Thoracic aorta (tissue), 2 donors: ENCODE measurements around the gene SNX11. TPM values are rescaled to one million over a fixed set of nuclear protein-coding genes. Genes with fewer than 3 reads are reported as not detected.

Source experiments
- ATAC-seq: fragments of 150-250 bp; one replicate; pipeline ENCODE4 v1.8.0; 2017; ENCODE audit warnings: low read depth; ENCODE audit not compliant: insufficient number of reproducible peaks, low FRiP score
- DNase-seq: peaks from one replicate; pipeline ENCODE4 v3.0.0-alpha.2; 2020; ENCODE audit warnings: low spot score
- H3K27ac ChIP-seq, 2 donors: fragments of 200-600 bp; sonication (generic); 1 replicate in 1 of 2; 2 replicates in 1 of 2; pipeline ENCODE4 v1.5.1; 2016; ENCODE audit warnings: mild to moderate bottlenecking in 2 of 2, moderate library complexity in 2 of 2
- H3K27me3 ChIP-seq: fragments of 200-600 bp; sonication (generic); replicated peaks from 2 replicates; pipeline ENCODE4 v1.6.0; 2016; ENCODE audit warnings: mild to moderate bottlenecking; ENCODE audit not compliant: insufficient read depth
- H3K36me3 ChIP-seq: fragments of 200-600 bp; sonication (generic); one replicate; pipeline ENCODE4 v1.5.1; 2016
- H3K4me1 ChIP-seq, 2 donors: fragments of 200-600 bp; sonication (generic); 1 replicate in 1 of 2; 2 replicates in 1 of 2; pipeline versions ENCODE4 v1.5.1 to v1.6.0; 2016; ENCODE audit warnings: low read depth in 2 of 2, mild to moderate bottlenecking in 1 of 2; ENCODE audit not compliant: control insufficient read depth in 1 of 2
- H3K4me3 ChIP-seq: fragments of 200-600 bp; sonication (generic); 2 replicates; pipeline ENCODE4 v1.5.1; 2016; ENCODE audit warnings: mild to moderate bottlenecking
- H3K9me3 ChIP-seq: fragments of 200-600 bp; sonication (generic); 2 replicates; pipeline ENCODE4 v1.5.1; 2016
- total RNA-seq, 2 donors: library from RNA; depleted of rRNA; stranded (reverse); fragments of >200 nt; gene quantifications; one replicate each; pipeline versions ENCODE4 v1.1.0 to v1.2.3, GENCODE V29; 2016
- TF ChIP-seq, protein P1 (sequence below): fragments of 200-600 bp; sonication (generic); IDR thresholded peaks from one replicate; pipeline ENCODE4 v1.5.1; 2019; ENCODE audit warnings: antibody characterized with exemption

SNX11 gene
- total RNA-seq, 2 donors from 2014 or later, result 12.0 to 15.4 TPM

DNA sequence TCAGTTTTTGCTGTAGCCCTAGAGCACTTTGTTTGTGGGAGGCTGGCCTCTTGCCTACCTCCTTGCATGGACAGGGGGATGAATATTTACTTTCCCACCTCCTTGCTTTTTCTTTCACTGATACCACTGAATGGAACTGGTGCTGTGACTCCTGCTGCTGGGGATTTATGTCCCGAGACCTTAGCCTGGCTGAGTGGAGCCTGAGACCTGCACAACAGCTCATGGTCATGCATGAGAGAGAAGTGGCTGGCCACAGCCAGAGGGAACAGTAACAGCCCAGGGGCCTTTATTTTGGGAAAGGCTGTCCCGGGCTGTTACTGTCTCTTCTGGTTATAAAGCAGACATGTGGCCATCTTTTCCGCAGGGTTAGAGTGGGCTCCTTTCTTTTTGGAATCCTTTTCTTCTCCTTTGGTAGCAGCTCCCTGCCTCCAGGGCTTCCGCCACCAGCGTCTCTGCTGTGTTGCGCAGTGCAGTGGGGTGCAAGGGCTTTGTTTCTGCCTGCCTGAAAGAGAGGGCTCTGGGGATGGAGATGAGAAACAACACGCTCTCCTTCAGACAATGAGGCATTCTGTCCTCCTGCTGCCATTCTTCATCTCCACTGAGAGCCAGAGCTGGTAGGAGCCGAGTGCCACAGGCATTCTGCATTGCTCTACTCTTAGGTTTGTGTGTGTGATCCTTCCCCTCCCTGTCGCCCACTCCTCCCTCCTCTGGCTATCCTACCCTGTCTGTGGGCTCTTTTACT is 14.5 kb downstream of the SNX11 start:
- TF ChIP-seq, protein P1, sequence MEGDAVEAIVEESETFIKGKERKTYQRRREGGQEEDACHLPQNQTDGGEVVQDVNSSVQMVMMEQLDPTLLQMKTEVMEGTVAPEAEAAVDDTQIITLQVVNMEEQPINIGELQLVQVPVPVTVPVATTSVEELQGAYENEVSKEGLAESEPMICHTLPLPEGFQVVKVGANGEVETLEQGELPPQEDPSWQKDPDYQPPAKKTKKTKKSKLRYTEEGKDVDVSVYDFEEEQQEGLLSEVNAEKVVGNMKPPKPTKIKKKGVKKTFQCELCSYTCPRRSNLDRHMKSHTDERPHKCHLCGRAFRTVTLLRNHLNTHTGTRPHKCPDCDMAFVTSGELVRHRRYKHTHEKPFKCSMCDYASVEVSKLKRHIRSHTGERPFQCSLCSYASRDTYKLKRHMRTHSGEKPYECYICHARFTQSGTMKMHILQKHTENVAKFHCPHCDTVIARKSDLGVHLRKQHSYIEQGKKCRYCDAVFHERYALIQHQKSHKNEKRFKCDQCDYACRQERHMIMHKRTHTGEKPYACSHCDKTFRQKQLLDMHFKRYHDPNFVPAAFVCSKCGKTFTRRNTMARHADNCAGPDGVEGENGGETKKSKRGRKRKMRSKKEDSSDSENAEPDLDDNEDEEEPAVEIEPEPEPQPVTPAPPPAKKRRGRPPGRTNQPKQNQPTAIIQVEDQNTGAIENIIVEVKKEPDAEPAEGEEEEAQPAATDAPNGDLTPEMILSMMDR, result no peak
- ATAC-seq, result no peak
- Histone ChIP-seq H3K27me3 (no peaks in the 10 kb centered on the region), H3K27ac (no peak overlapping the region), H3K4me1 (no peaks in the 10 kb centered on the region), H3K9me3 (no peaks in the 10 kb centered on the region), H3K4me3 (no peak overlapping the region), H3K36me3 (peaks cover 49% of the 10 kb centered on the region)
- no peak for DNase-seq

DNA sequence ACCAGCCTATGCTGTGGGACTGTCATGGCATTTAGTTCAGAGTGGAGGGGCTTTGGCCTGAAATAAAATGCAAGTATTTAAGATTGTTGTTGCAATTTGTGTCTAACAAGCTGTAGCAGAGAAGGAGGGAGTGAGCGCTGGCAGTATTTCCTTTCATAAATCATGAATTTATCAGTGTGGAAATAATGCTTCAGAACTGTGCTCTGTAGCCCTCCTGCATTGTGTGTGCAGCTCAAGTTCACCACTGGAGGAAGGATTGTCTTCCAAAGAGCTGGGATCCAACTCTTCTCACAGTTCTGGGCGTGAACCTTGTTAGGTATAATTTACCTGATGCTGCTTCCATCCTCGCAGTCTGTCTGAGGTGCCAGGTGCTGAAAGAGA is 15.1 kb downstream of the SNX11 start:
- TF ChIP-seq, protein P1, result no peak
- no peak for ATAC-seq
- DNase-seq, result no peak
- H3K4me3 ChIP-seq, result no peak overlapping the region
- H3K4me1 ChIP-seq, result no peaks in the 10 kb centered on the region
- peaks cover 45% of the 10 kb centered on the region for H3K36me3 ChIP-seq
- no peak overlapping the region for H3K27ac ChIP-seq
- no peaks in the 10 kb centered on the region for H3K9me3 ChIP-seq
- no peaks in the 10 kb centered on the region for H3K27me3 ChIP-seq

DNA sequence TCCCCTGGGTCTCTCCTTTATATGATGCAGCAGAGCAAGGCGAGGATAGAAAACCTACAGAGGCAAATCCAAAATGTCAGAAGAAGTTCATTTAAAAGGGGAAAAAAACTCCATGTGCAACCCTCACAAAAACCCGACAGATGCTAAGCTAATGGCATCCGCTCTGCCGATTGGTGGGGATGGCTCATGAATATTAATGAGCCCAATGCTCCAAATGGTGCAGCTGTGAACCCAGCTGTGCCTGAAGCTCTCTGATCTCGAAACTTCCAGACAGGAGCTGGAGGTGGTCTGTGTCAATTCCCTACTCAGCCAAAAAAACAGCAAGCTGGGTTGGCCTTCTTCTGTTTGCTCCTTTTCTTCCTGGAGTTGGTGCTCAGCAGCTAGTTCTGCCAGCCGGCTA is 15.5 kb downstream of the SNX11 start:
- H3K9me3 ChIP-seq, result no peaks in the 10 kb centered on the region
- no peak overlapping the region for H3K27ac ChIP-seq
- no peak for ATAC-seq
- no peak overlapping the region for H3K4me3 ChIP-seq
- no peaks in the 10 kb centered on the region for H3K4me1 ChIP-seq
- TF ChIP-seq, protein P1, result no peak
- peaks cover 41% of the 10 kb centered on the region for H3K36me3 ChIP-seq
- no peaks in the 10 kb centered on the region for H3K27me3 ChIP-seq
- DNase-seq, result no peak

DNA sequence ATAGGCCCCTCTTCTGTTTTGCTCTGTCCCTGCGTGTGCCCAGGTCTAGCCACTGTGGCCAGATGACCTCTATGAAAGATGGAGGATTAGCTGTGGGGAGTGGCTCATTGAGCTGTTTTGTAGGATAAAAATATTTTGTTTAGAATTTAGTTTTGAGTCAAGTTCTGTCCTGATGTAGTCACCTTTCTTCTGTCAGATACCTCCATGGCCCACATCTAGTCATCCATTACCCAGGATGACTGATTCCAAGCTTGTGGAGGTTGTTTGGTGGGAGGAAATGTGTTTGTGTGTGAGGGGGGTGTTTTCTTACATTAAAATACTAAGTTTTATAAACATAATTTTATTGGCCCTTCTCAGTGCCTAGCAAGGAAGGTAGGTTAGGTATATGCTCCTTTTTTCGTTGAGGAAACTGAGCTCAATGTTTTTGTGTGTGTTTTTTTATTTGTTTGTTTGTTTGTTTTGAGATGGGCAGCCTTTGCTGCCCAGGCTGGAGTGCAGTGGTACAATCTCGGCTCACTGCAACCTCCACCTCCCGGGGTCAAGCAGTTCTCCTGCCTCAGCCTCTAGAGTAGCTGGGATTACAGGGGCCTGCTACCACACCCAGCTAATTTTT is 16.3 kb downstream of the SNX11 start:
- Histone ChIP-seq H3K4me1 (no peaks in the 10 kb centered on the region), H3K4me3 (no peak overlapping the region), H3K27ac (no peak overlapping the region), H3K27me3 (no peaks in the 10 kb centered on the region), H3K36me3 (peaks cover 33% of the 10 kb centered on the region), H3K9me3 (no peaks in the 10 kb centered on the region)
- ATAC-seq (no peak), DNase-seq (no peak)
- TF ChIP-seq, protein P1, result no peak

DNA sequence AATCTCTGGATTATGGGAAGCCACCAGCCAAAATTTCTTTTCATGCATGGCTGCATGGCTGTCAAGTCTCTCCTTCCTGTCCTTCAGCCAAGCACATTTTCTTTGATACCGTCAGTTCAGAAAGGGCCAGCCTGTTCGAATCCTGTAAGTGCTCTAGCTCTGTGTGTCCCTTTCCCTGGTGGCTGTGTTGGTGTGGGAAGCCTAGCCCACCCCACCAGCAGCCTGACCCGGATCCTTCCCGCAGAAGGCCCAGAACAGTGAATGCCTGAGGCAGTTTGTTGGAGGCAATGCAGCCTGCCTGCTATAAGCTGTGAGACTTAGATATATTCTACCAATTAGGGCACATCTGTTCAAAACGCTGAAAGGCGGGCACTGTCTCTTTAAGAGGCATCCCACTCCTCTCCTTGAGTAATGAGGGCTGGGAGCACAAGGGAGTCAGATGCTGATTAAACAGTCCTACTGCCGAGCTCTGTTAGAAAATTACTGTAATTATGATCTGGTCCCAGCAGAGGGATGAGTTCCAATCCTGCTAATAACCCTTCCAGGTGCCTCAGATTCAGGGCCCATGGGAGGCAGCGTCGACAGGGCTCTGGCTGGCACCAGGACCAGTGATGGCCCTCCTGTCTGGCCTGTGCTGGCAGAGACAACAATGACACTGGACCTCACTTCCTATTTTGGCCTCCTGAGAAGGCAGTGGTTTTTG is 18.4 kb downstream of the SNX11 start:
- DNase-seq (no peak), ATAC-seq (no peak)
- Histone ChIP-seq H3K4me3 (no peak overlapping the region), H3K27ac (no peak overlapping the region), H3K4me1 (no peaks in the 10 kb centered on the region), H3K36me3 (peaks cover 22% of the 10 kb centered on the region), H3K27me3 (no peaks in the 10 kb centered on the region), H3K9me3 (no peaks in the 10 kb centered on the region)
- TF ChIP-seq, protein P1, result no peak
